Measurements from ENCODE around the gene ADGRB2. TPM values are rescaled to one million over a fixed set of nuclear protein-coding genes. Genes with fewer than 3 reads are reported as not detected.

The ADGRB2 gene
- total RNA-seq, 2 experiments from 2014 or later: 4.0 to 11.4 TPM

GRCh38 chr1:31693231-31693630 lies 70.9 kb downstream of the ADGRB2 start:
- no peak overlapping the region for H3K27ac ChIP-seq (ENCODE audit: low read depth, low read length, poor library complexity, severe bottlenecking)
- DNase-seq (ENCODE audit: low spot score): no peak
- no peak overlapping the region for H3K4me2 ChIP-seq (ENCODE audit: low read length)
- no peaks in the 10 kb centered on the region for H3K79me2 ChIP-seq (ENCODE audit: insufficient read depth, low read depth, low read length)
- intact Hi-C loops (cut with micrococcal nuclease; ENCODE audit: unreplicated experiment): no loop called here
- H3K4me3 ChIP-seq (ENCODE audit: low read depth, low read length, poor library complexity, severe bottlenecking): no peak overlapping the region
- TF ChIP-seq, protein P1, sequence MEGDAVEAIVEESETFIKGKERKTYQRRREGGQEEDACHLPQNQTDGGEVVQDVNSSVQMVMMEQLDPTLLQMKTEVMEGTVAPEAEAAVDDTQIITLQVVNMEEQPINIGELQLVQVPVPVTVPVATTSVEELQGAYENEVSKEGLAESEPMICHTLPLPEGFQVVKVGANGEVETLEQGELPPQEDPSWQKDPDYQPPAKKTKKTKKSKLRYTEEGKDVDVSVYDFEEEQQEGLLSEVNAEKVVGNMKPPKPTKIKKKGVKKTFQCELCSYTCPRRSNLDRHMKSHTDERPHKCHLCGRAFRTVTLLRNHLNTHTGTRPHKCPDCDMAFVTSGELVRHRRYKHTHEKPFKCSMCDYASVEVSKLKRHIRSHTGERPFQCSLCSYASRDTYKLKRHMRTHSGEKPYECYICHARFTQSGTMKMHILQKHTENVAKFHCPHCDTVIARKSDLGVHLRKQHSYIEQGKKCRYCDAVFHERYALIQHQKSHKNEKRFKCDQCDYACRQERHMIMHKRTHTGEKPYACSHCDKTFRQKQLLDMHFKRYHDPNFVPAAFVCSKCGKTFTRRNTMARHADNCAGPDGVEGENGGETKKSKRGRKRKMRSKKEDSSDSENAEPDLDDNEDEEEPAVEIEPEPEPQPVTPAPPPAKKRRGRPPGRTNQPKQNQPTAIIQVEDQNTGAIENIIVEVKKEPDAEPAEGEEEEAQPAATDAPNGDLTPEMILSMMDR (conservative IDR thresholded peaks at IDR 0.05; ENCODE audit: low read length): no peak
- TF ChIP-seq EZH2phosphoT487 (IDR thresholded peaks at IDR 0.05; ENCODE audit: borderline replicate concordance, low read depth, low read length): no peak
- BruUV-seq (replicated peaks): no TSS peak
- CTCF ChIA-PET (ENCODE audit: unreplicated experiment): no interaction called here
- H3K4me1 ChIP-seq (ENCODE audit: insufficient read depth, low read length, poor library complexity, severe bottlenecking): no peaks in the 10 kb centered on the region
- no peaks in the 10 kb centered on the region for H3K36me3 ChIP-seq (ENCODE audit: insufficient read depth, low read length)
- H4K20me1 ChIP-seq (ENCODE audit: insufficient read depth, low read length): no peaks in the 10 kb centered on the region
- no peak overlapping the region for H2AFZ ChIP-seq (ENCODE audit: low read length)
- H3K9me3 ChIP-seq (ENCODE audit: low read length): no peaks in the 10 kb centered on the region
- H3K9me2 ChIP-seq (ENCODE audit: insufficient read depth, low read length): no peaks in the 10 kb centered on the region
- POLR2A ChIA-PET: interaction anchor here (0.6 kb wide), 1 partner anchor 10 kb away, joined by 6 read pairs; no protein-coding TSS in a partner anchor

DNA sequence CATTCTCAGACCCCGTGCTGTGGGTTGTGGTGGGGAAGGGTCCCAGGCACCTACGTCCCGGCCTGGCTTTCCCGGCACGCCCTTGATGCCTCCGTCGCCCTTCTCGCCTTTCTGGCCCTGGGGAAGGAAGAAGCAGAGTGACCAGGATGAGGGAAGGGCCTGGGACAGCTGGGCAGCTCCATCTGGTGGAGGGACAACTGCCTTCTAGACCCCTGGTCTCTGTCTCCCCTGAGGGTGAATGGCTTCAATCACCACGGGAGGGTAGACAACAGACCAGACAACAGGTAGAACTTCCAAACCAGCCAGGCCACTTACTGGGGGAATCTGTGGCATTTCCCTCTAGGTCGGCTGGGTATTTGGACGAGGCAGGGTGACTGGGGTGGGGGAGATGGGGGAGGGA lies 72.2 kb downstream of the ADGRB2 start:
- ChIA-PET POLR2A (no interaction called here), CTCF (ENCODE audit: unreplicated experiment) (interaction anchor here (0.6 kb wide), 1 partner anchor 37 kb away, joined by 3 read pairs; no protein-coding TSS in a partner anchor)
- no peaks in the 10 kb centered on the region for H3K36me3 ChIP-seq (ENCODE audit: insufficient read depth, low read length)
- H3K9me2 ChIP-seq (ENCODE audit: insufficient read depth, low read length): no peaks in the 10 kb centered on the region
- no peaks in the 10 kb centered on the region for H3K79me2 ChIP-seq (ENCODE audit: insufficient read depth, low read depth, low read length)
- H3K4me1 ChIP-seq (ENCODE audit: insufficient read depth, low read length, poor library complexity, severe bottlenecking): no peaks in the 10 kb centered on the region
- no peak overlapping the region for H3K27ac ChIP-seq (ENCODE audit: low read depth, low read length, poor library complexity, severe bottlenecking)
- no peak overlapping the region for H3K4me2 ChIP-seq (ENCODE audit: low read length)
- intact Hi-C loops (cut with micrococcal nuclease; ENCODE audit: unreplicated experiment): no loop called here
- H3K9me3 ChIP-seq (ENCODE audit: low read length): no peaks in the 10 kb centered on the region
- no peak overlapping the region for H3K4me3 ChIP-seq (ENCODE audit: low read depth, low read length, poor library complexity, severe bottlenecking)
- TF ChIP-seq, protein P1 (conservative IDR thresholded peaks at IDR 0.05; ENCODE audit: low read length): no peak
- no peak for TF ChIP-seq EZH2phosphoT487 (IDR thresholded peaks at IDR 0.05; ENCODE audit: borderline replicate concordance, low read depth, low read length)
- DNase-seq (ENCODE audit: low spot score): no peak
- no TSS peak for BruUV-seq (replicated peaks)
- H4K20me1 ChIP-seq (ENCODE audit: insufficient read depth, low read length): no peaks in the 10 kb centered on the region
- no peak overlapping the region for H2AFZ ChIP-seq (ENCODE audit: low read length)

- no peak overlapping the region for H3K27ac ChIP-seq (ENCODE audit: low read depth, low read length, poor library complexity, severe bottlenecking)
- no peak overlapping the region for H2AFZ ChIP-seq (ENCODE audit: low read length)
- no peaks in the 10 kb centered on the region for H3K9me3 ChIP-seq (ENCODE audit: low read length)
- CTCF ChIA-PET (ENCODE audit: unreplicated experiment): no interaction called here
- no peaks in the 10 kb centered on the region for H4K20me1 ChIP-seq (ENCODE audit: insufficient read depth, low read length)
- H3K4me3 ChIP-seq (ENCODE audit: low read depth, low read length, poor library complexity, severe bottlenecking): no peak overlapping the region
- no peak for TF ChIP-seq EZH2phosphoT487 (IDR thresholded peaks at IDR 0.05; ENCODE audit: borderline replicate concordance, low read depth, low read length)
- TF ChIP-seq, protein P1 (conservative IDR thresholded peaks at IDR 0.05; ENCODE audit: low read length): no peak
- DNase-seq (ENCODE audit: low spot score): no peak
- H3K4me2 ChIP-seq (ENCODE audit: low read length): no peak overlapping the region
- BruUV-seq (replicated peaks): no TSS peak
- no peaks in the 10 kb centered on the region for H3K79me2 ChIP-seq (ENCODE audit: insufficient read depth, low read depth, low read length)
- POLR2A ChIA-PET: no interaction called here
- intact Hi-C loops (cut with micrococcal nuclease; ENCODE audit: unreplicated experiment): no loop called here
- no peaks in the 10 kb centered on the region for H3K36me3 ChIP-seq (ENCODE audit: insufficient read depth, low read length)
- no peaks in the 10 kb centered on the region for H3K9me2 ChIP-seq (ENCODE audit: insufficient read depth, low read length)
- no peaks in the 10 kb centered on the region for H3K4me1 ChIP-seq (ENCODE audit: insufficient read depth, low read length, poor library complexity, severe bottlenecking)
These were observed 72.7 kb downstream of the ADGRB2 start for GRCh38 chr1:31691446-31691845.

Data from OCI-LY7 (cell line).